Measurements from ENCODE around the gene LRP8.

LRP8 gene

DNA sequence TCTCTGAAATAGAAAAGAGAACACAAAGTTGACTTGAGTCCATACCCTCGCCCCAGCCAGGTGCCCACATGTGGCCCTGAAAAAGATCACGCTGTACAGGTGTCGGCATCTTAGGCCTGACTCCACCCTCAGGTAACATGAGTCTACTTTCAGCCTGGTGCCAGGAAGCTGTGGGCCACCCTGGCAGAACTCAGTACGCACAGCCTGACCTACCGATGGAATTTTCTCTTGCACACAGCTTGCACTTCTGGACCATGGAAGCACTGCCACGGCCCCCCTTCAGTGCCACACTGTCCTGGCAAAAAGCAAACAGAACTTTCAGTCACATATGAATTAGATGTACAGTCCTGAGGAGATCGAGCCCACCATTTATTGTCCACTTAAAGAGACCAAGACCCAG lies 109.7 kb downstream of the LRP8 start:
- no CpG with 5 or more reads among the region's 7 CpGs for WGBS, 2 donors (ENCODE audit: extremely low coverage in 2 of 2, insufficient read length in 2 of 2, insufficient replicate concordance in 1 of 2)
- Histone ChIP-seq H3K4me3 (ENCODE audit: low read length in 2 of 2) (no peak overlapping the region), H2BK120ac (ENCODE audit: low read depth, low read length) (no peak overlapping the region), H3K4ac (ENCODE audit: low read length) (no peak overlapping the region), H2AFZ (ENCODE audit: low read length) (no peak overlapping the region), H3K36me3 (replicated peaks in 1 of 2; ENCODE audit: control insufficient read depth in 2 of 2, insufficient read depth in 2 of 2, low read length in 2 of 2) (peaks cover 21 to 57% of the 10 kb centered on the region in 2 donors), H3K79me1 (ENCODE audit: low read depth, low read length) (peaks cover 5% of the 10 kb centered on the region), H4K8ac (ENCODE audit: low read depth, low read length) (no peak overlapping the region), H3K18ac (ENCODE audit: low read length) (no peak overlapping the region), H3K27me3 (ENCODE audit: control insufficient read depth in 3 of 3, insufficient read depth in 3 of 3, low read depth in 1 of 3, low read length in 3 of 3) (no peaks in the 10 kb centered on the region), H4K91ac (ENCODE audit: low read depth, low read length, poor library complexity) (no peak overlapping the region), H3K4me2 (ENCODE audit: insufficient read depth, low read length, poor library complexity, severe bottlenecking) (no peak overlapping the region), H3K27ac (replicated peaks; ENCODE audit: low read length) (no peak overlapping the region), H3K9ac (ENCODE audit: low read depth, low read length, poor library complexity) (no peak overlapping the region), H2BK15ac (ENCODE audit: low read length) (no peak overlapping the region), H2BK5ac (ENCODE audit: low read length) (no peak overlapping the region), H2BK12ac (ENCODE audit: low read length) (no peak overlapping the region), H3K23ac (ENCODE audit: low read depth, low read length, poor library complexity) (no peak overlapping the region), H2AK5ac (ENCODE audit: low read depth, low read length) (no peak overlapping the region), H3K9me3 (replicated peaks in 1 of 2; ENCODE audit: control insufficient read depth in 2 of 2, insufficient read depth in 1 of 2, low read depth in 1 of 2, low read length in 2 of 2) (no peaks in the 10 kb centered on the region), H3K14ac (ENCODE audit: low read length) (no peak overlapping the region), H3K4me1 (ENCODE audit: control insufficient read depth in 2 of 2, insufficient read depth in 1 of 2, low read depth in 1 of 2, low read length in 2 of 2) (peaks cover 6 to 8% of the 10 kb centered on the region in 2 donors)
- no peak for DNase-seq (ENCODE audit: low spot score)

DNA sequence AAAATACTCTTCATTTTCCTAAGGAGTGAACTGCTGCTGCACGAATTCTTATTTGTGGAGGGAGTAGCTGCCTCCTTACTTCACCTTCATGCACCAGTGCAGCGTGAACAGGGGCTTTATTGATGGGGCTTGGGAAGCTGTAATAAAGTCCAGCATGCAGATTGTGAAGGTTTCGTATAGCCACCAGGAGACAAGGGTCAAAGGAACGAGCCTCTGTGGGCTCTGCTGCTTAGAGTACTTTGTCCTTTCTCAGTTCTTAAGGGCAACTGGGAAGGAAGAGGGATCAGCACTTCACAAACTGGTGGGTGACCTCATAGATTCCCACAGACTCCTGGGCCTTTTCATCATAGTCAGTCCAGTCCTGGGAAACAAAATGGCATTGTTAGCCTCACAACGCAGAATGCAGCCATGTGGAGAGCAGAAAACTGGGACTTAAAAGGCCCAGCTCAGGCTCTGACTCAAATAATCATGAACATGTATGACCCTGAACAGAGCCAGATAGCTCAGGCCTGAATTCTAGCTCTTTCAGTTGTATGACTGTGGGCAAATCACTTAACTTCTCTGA lies 113.4 kb downstream of the LRP8 start:
- H3K4ac ChIP-seq (ENCODE audit: low read length), result no peak overlapping the region
- no peak overlapping the region for H3K9ac ChIP-seq (ENCODE audit: low read depth, low read length, poor library complexity)
- no peaks in the 10 kb centered on the region for H3K9me3 ChIP-seq (replicated peaks in 1 of 2; ENCODE audit: control insufficient read depth in 2 of 2, insufficient read depth in 1 of 2, low read depth in 1 of 2, low read length in 2 of 2)
- no peak overlapping the region for H3K4me3 ChIP-seq (ENCODE audit: low read length in 2 of 2)
- no peak overlapping the region for H2BK12ac ChIP-seq (ENCODE audit: low read length)
- H3K79me1 ChIP-seq (ENCODE audit: low read depth, low read length), result peaks cover 3% of the 10 kb centered on the region
- DNase-seq (ENCODE audit: low spot score), result no peak
- H3K14ac ChIP-seq (ENCODE audit: low read length), result no peak overlapping the region
- H2BK15ac ChIP-seq (ENCODE audit: low read length), result no peak overlapping the region
- H2AFZ ChIP-seq (ENCODE audit: low read length), result no peak overlapping the region
- no peak overlapping the region for H2AK5ac ChIP-seq (ENCODE audit: low read depth, low read length)
- no peaks in the 10 kb centered on the region for H3K27me3 ChIP-seq (ENCODE audit: control insufficient read depth in 3 of 3, insufficient read depth in 3 of 3, low read depth in 1 of 3, low read length in 3 of 3)
- peaks cover 0 to 2% of the 10 kb centered on the region in 2 donors for H3K4me1 ChIP-seq (ENCODE audit: control insufficient read depth in 2 of 2, insufficient read depth in 1 of 2, low read depth in 1 of 2, low read length in 2 of 2)
- no peak overlapping the region for H3K27ac ChIP-seq (replicated peaks; ENCODE audit: low read length)
- no peak overlapping the region for H3K18ac ChIP-seq (ENCODE audit: low read length)
- H3K4me2 ChIP-seq (ENCODE audit: insufficient read depth, low read length, poor library complexity, severe bottlenecking), result no peak overlapping the region
- no CpG with 5 or more reads among the region's 5 CpGs for WGBS, 2 donors (ENCODE audit: extremely low coverage in 2 of 2, insufficient read length in 2 of 2, insufficient replicate concordance in 1 of 2)
- no peak overlapping the region for H4K91ac ChIP-seq (ENCODE audit: low read depth, low read length, poor library complexity)
- no peak overlapping the region for H2BK120ac ChIP-seq (ENCODE audit: low read depth, low read length)
- no peak overlapping the region for H3K23ac ChIP-seq (ENCODE audit: low read depth, low read length, poor library complexity)
- H3K36me3 ChIP-seq (replicated peaks in 1 of 2; ENCODE audit: control insufficient read depth in 2 of 2, insufficient read depth in 2 of 2, low read length in 2 of 2), result peaks cover 36 to 93% of the 10 kb centered on the region in 2 donors
- no peak overlapping the region for H2BK5ac ChIP-seq (ENCODE audit: low read length)
- H4K8ac ChIP-seq (ENCODE audit: low read depth, low read length), result no peak overlapping the region

DNA sequence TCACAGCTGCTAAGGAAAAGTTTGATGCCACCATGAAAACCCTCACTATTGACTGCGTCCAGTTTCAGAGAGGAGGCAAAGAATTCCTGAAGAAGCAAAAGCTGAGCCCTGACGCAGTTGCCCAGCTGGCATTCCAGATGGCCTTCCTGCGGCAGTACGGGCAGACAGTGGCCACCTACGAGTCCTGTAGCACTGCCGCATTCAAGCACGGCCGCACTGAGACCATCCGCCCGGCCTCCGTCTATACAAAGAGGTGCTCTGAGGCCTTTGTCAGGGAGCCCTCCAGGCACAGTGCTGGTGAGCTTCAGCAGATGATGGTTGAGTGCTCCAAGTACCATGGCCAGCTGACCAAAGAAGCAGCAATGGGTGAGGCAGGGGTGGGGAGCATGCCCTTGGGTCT lies 116.9 kb downstream of the LRP8 start:
- Histone ChIP-seq H3K36me3 (replicated peaks in 1 of 2; ENCODE audit: control insufficient read depth in 2 of 2, insufficient read depth in 2 of 2, low read length in 2 of 2) (peaks cover 31 to 93% of the 10 kb centered on the region in 2 donors), H4K91ac (ENCODE audit: low read depth, low read length, poor library complexity) (no peak overlapping the region), H3K18ac (ENCODE audit: low read length) (no peak overlapping the region), H3K23ac (ENCODE audit: low read depth, low read length, poor library complexity) (peak overlapping the region; percentile 22), H2AFZ (ENCODE audit: low read length) (no peak overlapping the region), H2AK5ac (ENCODE audit: low read depth, low read length) (no peak overlapping the region), H3K9me3 (replicated peaks in 1 of 2; ENCODE audit: control insufficient read depth in 2 of 2, insufficient read depth in 1 of 2, low read depth in 1 of 2, low read length in 2 of 2) (peaks cover 6 to 13% of the 10 kb centered on the region in 2 donors), H3K4me2 (ENCODE audit: insufficient read depth, low read length, poor library complexity, severe bottlenecking) (no peak overlapping the region), H3K4me3 (ENCODE audit: low read length in 2 of 2) (no peak overlapping the region), H3K4ac (ENCODE audit: low read length) (no peak overlapping the region), H3K27me3 (ENCODE audit: control insufficient read depth in 3 of 3, insufficient read depth in 3 of 3, low read depth in 1 of 3, low read length in 3 of 3) (no peaks in the 10 kb centered on the region), H4K8ac (ENCODE audit: low read depth, low read length) (no peak overlapping the region), H2BK120ac (ENCODE audit: low read depth, low read length) (no peak overlapping the region), H3K27ac (replicated peaks; ENCODE audit: low read length) (no peak overlapping the region), H3K4me1 (ENCODE audit: control insufficient read depth in 2 of 2, insufficient read depth in 1 of 2, low read depth in 1 of 2, low read length in 2 of 2) (no peaks in the 10 kb centered on the region), H2BK12ac (ENCODE audit: low read length) (no peak overlapping the region), H3K14ac (ENCODE audit: low read length) (no peak overlapping the region), H3K79me1 (ENCODE audit: low read depth, low read length) (no peaks in the 10 kb centered on the region), H2BK5ac (ENCODE audit: low read length) (no peak overlapping the region), H2BK15ac (ENCODE audit: low read length) (no peak overlapping the region), H3K9ac (ENCODE audit: low read depth, low read length, poor library complexity) (no peak overlapping the region)
- DNase-seq (ENCODE audit: low spot score), result no peak
- no CpG with 5 or more reads among the region's 11 CpGs for WGBS, 2 donors (ENCODE audit: extremely low coverage in 2 of 2, insufficient read length in 2 of 2, insufficient replicate concordance in 1 of 2)

DNA sequence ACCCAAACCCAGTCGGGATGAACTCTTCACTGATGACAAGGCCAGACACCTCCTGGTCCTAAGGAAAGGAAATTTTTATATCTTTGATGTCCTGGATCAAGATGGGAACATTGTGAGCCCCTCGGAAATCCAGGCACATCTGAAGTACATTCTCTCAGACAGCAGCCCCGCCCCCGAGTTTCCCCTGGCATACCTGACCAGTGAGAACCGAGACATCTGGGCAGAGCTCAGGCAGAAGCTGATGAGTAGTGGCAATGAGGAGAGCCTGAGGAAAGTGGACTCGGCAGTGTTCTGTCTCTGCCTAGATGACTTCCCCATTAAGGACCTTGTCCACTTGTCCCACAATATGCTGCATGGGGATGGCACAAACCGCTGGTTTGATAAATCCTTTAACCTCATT lies 117.5 kb downstream of the LRP8 start:
- Histone ChIP-seq H2BK120ac (ENCODE audit: low read depth, low read length) (no peak overlapping the region), H3K4ac (ENCODE audit: low read length) (no peak overlapping the region), H2BK15ac (ENCODE audit: low read length) (no peak overlapping the region), H3K9me3 (replicated peaks in 1 of 2; ENCODE audit: control insufficient read depth in 2 of 2, insufficient read depth in 1 of 2, low read depth in 1 of 2, low read length in 2 of 2) (peaks cover 9 to 19% of the 10 kb centered on the region in 2 donors), H3K27ac (replicated peaks; ENCODE audit: low read length) (no peak overlapping the region), H3K4me1 (ENCODE audit: control insufficient read depth in 2 of 2, insufficient read depth in 1 of 2, low read depth in 1 of 2, low read length in 2 of 2) (no peaks in the 10 kb centered on the region), H3K36me3 (replicated peaks in 1 of 2; ENCODE audit: control insufficient read depth in 2 of 2, insufficient read depth in 2 of 2, low read length in 2 of 2) (peaks cover 29 to 91% of the 10 kb centered on the region in 2 donors), H3K18ac (ENCODE audit: low read length) (no peak overlapping the region), H3K14ac (ENCODE audit: low read length) (no peak overlapping the region), H3K23ac (ENCODE audit: low read depth, low read length, poor library complexity) (no peak overlapping the region), H3K27me3 (ENCODE audit: control insufficient read depth in 3 of 3, insufficient read depth in 3 of 3, low read depth in 1 of 3, low read length in 3 of 3) (no peaks in the 10 kb centered on the region), H3K4me3 (ENCODE audit: low read length in 2 of 2) (no peak overlapping the region), H2AK5ac (ENCODE audit: low read depth, low read length) (no peak overlapping the region), H4K8ac (ENCODE audit: low read depth, low read length) (no peak overlapping the region), H4K91ac (ENCODE audit: low read depth, low read length, poor library complexity) (no peak overlapping the region), H2AFZ (ENCODE audit: low read length) (no peak overlapping the region), H3K79me1 (ENCODE audit: low read depth, low read length) (no peaks in the 10 kb centered on the region), H3K4me2 (ENCODE audit: insufficient read depth, low read length, poor library complexity, severe bottlenecking) (no peak overlapping the region), H2BK5ac (ENCODE audit: low read length) (no peak overlapping the region), H2BK12ac (ENCODE audit: low read length) (no peak overlapping the region), H3K9ac (ENCODE audit: low read depth, low read length, poor library complexity) (no peak overlapping the region)
- WGBS, 2 donors (ENCODE audit: extremely low coverage in 2 of 2, insufficient read length in 2 of 2, insufficient replicate concordance in 1 of 2), result no CpG with 5 or more reads among the region's 7 CpGs
- DNase-seq (ENCODE audit: low spot score), result no peak

All from neuronal stem cell (in vitro differentiated cells).